HepG2 (cell line): ENCODE data around the gene COQ4. TPM values are rescaled to one million over a fixed set of nuclear protein-coding genes. Genes with fewer than 3 reads are reported as not detected.
A peak's percentile ranks its signal among the peaks of the same experiment; 100 is the strongest.

Experiments
- ATAD3A ChIP-seq: sonication (generic); formaldehyde crosslinking; IDR thresholded peaks from 2 replicates; pipeline ENCODE4 v1.4.0; 2020; ENCODE audit warnings: missing genetic modification reagents
- BRCA1 ChIP-seq: sonication (generic); formaldehyde crosslinking; IDR thresholded peaks from 2 replicates; pipeline ENCODE4 v1.4.0; 2020; ENCODE audit warnings: missing genetic modification reagents
- CHD2 ChIP-seq: IDR thresholded peaks from 2 replicates; pipeline ENCODE4 v1.6.1; 2011; ENCODE audit warnings: low read depth, low read length, improper control_type of control experiment
- E2F2 ChIP-seq: sonication (generic); formaldehyde crosslinking; IDR thresholded peaks from 2 replicates; pipeline ENCODE4 v1.4.0; 2020; ENCODE audit warnings: missing genetic modification reagents, borderline replicate concordance
- ETV6 ChIP-seq: sonication (generic); formaldehyde crosslinking; conservative IDR thresholded peaks from 2 replicates; pipeline ENCODE4 v1.4.0; 2020; ENCODE audit warnings: missing genetic modification reagents
- FOXK2 ChIP-seq: fragments of 450-650 bp; IDR thresholded peaks from 2 replicates; pipeline ENCODE4 v1.6.1; 2016
- GTF3A ChIP-seq: sonication (generic); formaldehyde crosslinking; conservative IDR thresholded peaks from 2 replicates; pipeline ENCODE4 v1.4.0; 2020; ENCODE audit warnings: mild to moderate bottlenecking, missing genetic modification reagents
- HOXD1 ChIP-seq: sonication (generic); formaldehyde crosslinking; IDR thresholded peaks from 2 replicates; pipeline ENCODE4 v1.5.0; 2020; ENCODE audit warnings: missing genetic modification reagents
- KDM4B ChIP-seq: sonication (generic); formaldehyde crosslinking; IDR thresholded peaks from 2 replicates; pipeline ENCODE4 v1.4.0; 2020; ENCODE audit warnings: missing genetic modification reagents
- KLF13 ChIP-seq: sonication (generic); formaldehyde crosslinking; IDR thresholded peaks from 2 replicates; pipeline ENCODE4 v1.4.0; 2020; ENCODE audit warnings: mild to moderate bottlenecking, missing genetic modification reagents
- MIER3 ChIP-seq: IDR thresholded peaks from 2 replicates; pipeline ENCODE4 v1.6.1; 2016; ENCODE audit warnings: missing compliant biosample characterization, borderline replicate concordance
- MLXIP ChIP-seq: sonication (generic); formaldehyde crosslinking; IDR thresholded peaks from 2 replicates; pipeline ENCODE4 v1.9.0; 2021; ENCODE audit warnings: missing genetic modification reagents, borderline replicate concordance
- PHF21A ChIP-seq: sonication (generic); formaldehyde crosslinking; IDR thresholded peaks from 2 replicates; pipeline ENCODE4 v1.5.0; 2020; ENCODE audit warnings: mild to moderate bottlenecking, missing genetic modification reagents
- SOX5 ChIP-seq: IDR thresholded peaks from 2 replicates; pipeline ENCODE4 v1.6.1; 2016; ENCODE audit warnings: borderline replicate concordance
- TEAD3 ChIP-seq: optimal IDR thresholded peaks from 2 replicates; pipeline ENCODE3; 2016; ENCODE audit warnings: borderline replicate concordance
- ZBTB46 ChIP-seq: sonication (generic); formaldehyde crosslinking; IDR thresholded peaks from 2 replicates; pipeline ENCODE4 v1.4.0; 2020; ENCODE audit warnings: mild to moderate bottlenecking, missing genetic modification reagents, borderline replicate concordance
- ZNF10 ChIP-seq: sonication (generic); formaldehyde crosslinking; IDR thresholded peaks from 2 replicates; pipeline ENCODE4 v1.4.0; 2020; ENCODE audit warnings: mild to moderate bottlenecking, low read depth, missing genetic modification reagents, borderline replicate concordance
- ZNF136 ChIP-seq: sonication (generic); formaldehyde crosslinking; IDR thresholded peaks from 2 replicates; pipeline ENCODE4 v1.8.1; 2022; ENCODE audit warnings: low read depth, mild to moderate bottlenecking, moderate library complexity, missing genetic modification reagents
- ZNF615 ChIP-seq: sonication (generic); formaldehyde crosslinking; IDR thresholded peaks from 2 replicates; pipeline ENCODE4 v1.5.0; 2020; ENCODE audit warnings: mild to moderate bottlenecking, missing genetic modification reagents, borderline replicate concordance
- ZNF619 ChIP-seq: sonication (generic); formaldehyde crosslinking; IDR thresholded peaks from 2 replicates; pipeline ENCODE4 v1.4.0; 2020; ENCODE audit warnings: mild to moderate bottlenecking, missing genetic modification reagents
- ZNF629 ChIP-seq: sonication (generic); formaldehyde crosslinking; conservative IDR thresholded peaks from 2 replicates; pipeline ENCODE4 v1.5.0; 2020; ENCODE audit warnings: missing genetic modification reagents
- ZNF678 ChIP-seq: sonication (generic); formaldehyde crosslinking; IDR thresholded peaks from 2 replicates; pipeline ENCODE4 v1.4.0; 2020; ENCODE audit warnings: mild to moderate bottlenecking, missing genetic modification reagents
- ZNF737 ChIP-seq: sonication (generic); formaldehyde crosslinking; IDR thresholded peaks from 2 replicates; pipeline ENCODE4 v1.5.0; 2020; ENCODE audit warnings: missing genetic modification reagents, mild to moderate bottlenecking, borderline replicate concordance
- ZNF792 ChIP-seq: IDR thresholded peaks from 2 replicates; pipeline ENCODE4 v1.6.1; 2016
- polyA plus RNA-seq, 8 experiments: library from polyadenylated mRNA; depleted of rRNA in 3 of 8; stranded (reverse) in 7 of 8; unstranded in 1 of 8; fragments of >200 nt; fragmentation: Illumina TruSeq in 4 of 8; extraction: Trizol in 4 of 8; gene quantifications; 2 replicates each; pipeline versions ENCODE4 v1.2.1 to v1.2.3, GENCODE V29; 2011 to 2016; ENCODE audit warnings: low read depth in 4 of 8, missing spikeins in 1 of 8, mixed read lengths in 1 of 8; ENCODE audit not compliant: insufficient read depth in 1 of 8
- total RNA-seq, 5 experiments: library from RNA; depleted of rRNA; stranded (reverse); fragments of >200 nt; fragmentation: Illumina TruSeq; extraction: Trizol; gene quantifications; 2 replicates each; pipeline ENCODE4 v1.2.3, GENCODE V29; 2016; ENCODE audit warnings: low read depth in 1 of 5
- TF ChIP-seq, protein P1 (sequence below): sonication (generic); formaldehyde crosslinking; IDR thresholded peaks from 2 replicates; pipeline ENCODE4 v1.5.0; 2020; ENCODE audit warnings: missing genetic modification reagents, mild to moderate bottlenecking, borderline replicate concordance

COQ4 gene
- total and polyA plus RNA-seq, 2 of the 13 experiments (the other 11 are each of a cell fraction or from before 2014, with no cell fraction given), result 26.1 to 36.0 TPM

- TF ChIP-seq ATAD3A (CRISPR knock-in tag) (no peak), ETV6 (CRISPR knock-in tag) (0 out of 2 replicates have a peak, but pooled peaks have one; percentile 29), ZNF10 (CRISPR knock-in tag) (no peak), HOXD1 (CRISPR knock-in tag) (no peak), ZNF792 (CRISPR knock-in tag) (no peak), ZNF615 (CRISPR knock-in tag) (no peak), CHD2 (no peak), ZNF737 (no peak), MLXIP (CRISPR knock-in tag) (no peak), E2F2 (CRISPR knock-in tag) (no peak), SOX5 (CRISPR knock-in tag) (0 out of 2 replicates have a peak, but pooled peaks have one; percentile 2), FOXK2 (no peak), ZNF619 (no peak), KLF13 (CRISPR knock-in tag) (no peak), ZNF629 (CRISPR knock-in tag) (no peak), ZNF678 (CRISPR knock-in tag) (no peak), ZBTB46 (no peak), ZNF136 (CRISPR knock-in tag) (no peak), MIER3 (CRISPR knock-in tag) (no peak), KDM4B (CRISPR knock-in tag) (peak; percentile 51; the same call in 1 of the 2 replicates), GTF3A (no peak), BRCA1 (CRISPR knock-in tag) (no peak), PHF21A (CRISPR knock-in tag) (peak; percentile 63; the same call in 1 of the 2 replicates), TEAD3 (CRISPR knock-in tag) (no peak)
- TF ChIP-seq, protein P1, sequence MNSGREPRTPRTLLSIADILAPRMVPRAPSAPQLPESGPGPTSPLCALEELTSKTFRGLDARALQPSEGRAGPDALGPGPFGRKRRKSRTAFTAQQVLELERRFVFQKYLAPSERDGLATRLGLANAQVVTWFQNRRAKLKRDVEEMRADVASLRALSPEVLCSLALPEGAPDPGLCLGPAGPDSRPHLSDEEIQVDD (CRISPR knock-in tag), result no peak
Observed at GRCh38 chr9:128276008-128276573, 46.5 kb upstream of the COQ4 start, which contains the start of gene SWI5 (continued).
